HT-29 (cell line): Measurements from ENCODE around the gene RBBP8NL. TPM values are rescaled to one million over a fixed set of nuclear protein-coding genes. Genes with fewer than 3 reads are reported as not detected.
A peak's percentile ranks its signal among the peaks of the same experiment; 100 is the strongest.
"Not testable (repeated sequence)": the region's sequence is repeated elsewhere in the genome, so short reads cannot be mapped to it uniquely, and the experiment has no call there.

Experiments
- DNase-seq: peaks from one replicate; pipeline ENCODE4 v3.0.0-alpha.2; 2015; ENCODE audit warnings: low spot score
- total RNA-seq: library from RNA; depleted of rRNA; stranded (reverse); fragments of >200 nt; shearing (Covaris generic); gene quantifications from 2 replicates; pipeline ENCODE4 v1.2.3, GENCODE V29; 2014

The RBBP8NL gene
- total RNA-seq, 1 experiment from 2014 or later, result 26.7 TPM

DNA sequence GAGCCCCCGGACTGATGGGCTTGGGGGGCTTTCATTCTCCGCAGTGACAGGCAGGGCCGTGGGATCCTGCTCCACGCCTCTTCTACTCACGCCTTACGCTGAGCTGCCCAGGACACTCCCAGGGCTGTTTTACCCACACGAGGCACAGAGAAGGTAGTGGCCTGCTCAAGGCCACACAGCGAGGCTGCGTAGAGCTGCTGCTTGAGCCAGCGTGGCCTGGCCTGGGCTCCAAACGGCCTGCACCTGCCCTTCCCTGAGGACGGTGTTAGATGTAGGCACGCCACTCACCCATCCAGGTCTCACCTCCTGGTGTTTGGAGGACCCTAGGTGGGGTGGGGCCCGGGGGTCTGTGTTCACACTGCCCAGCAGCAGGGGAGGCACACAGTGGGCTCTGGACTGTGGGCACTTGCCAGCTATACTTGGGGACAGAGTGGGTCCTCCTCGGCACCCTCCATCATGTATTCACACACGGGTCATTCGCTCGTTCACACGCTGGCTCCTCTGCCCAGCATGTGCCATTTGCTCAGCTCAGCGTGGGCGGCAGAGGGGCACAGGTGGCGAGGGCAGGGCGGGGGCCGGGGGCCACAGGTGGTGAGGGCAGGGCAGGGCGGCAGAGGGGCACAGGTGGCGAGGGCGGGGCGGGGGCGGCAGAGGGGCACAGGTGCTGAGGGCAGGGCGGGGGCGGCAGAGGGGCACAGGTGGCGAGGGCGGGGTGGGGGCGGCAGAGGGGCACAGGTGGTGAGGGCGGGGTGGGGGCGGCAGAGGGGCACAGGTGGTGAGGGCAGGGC, 18.4 kb upstream of the RBBP8NL start:
- no peak for DNase-seq

DNA sequence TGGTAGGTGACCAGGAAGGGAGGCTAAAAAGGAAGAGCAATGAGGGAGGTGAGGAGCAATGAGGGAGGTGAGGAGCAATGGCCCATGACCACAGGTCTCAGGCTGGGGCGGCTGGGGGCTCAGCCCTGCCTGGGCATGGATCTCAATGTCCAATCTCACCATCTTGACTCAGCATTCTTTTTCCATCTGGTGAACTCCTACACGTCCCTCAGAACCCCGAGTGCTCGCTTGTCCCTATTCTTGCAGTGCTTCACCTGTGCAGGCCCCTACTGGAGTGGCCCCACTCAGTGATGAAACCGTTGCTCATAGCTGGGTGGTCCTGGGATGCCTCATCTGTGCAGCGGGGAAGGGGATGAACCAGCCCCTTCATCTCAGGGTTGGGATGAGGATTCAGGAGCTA, 16.9 kb upstream of the RBBP8NL start:
- no peak for DNase-seq

DNA sequence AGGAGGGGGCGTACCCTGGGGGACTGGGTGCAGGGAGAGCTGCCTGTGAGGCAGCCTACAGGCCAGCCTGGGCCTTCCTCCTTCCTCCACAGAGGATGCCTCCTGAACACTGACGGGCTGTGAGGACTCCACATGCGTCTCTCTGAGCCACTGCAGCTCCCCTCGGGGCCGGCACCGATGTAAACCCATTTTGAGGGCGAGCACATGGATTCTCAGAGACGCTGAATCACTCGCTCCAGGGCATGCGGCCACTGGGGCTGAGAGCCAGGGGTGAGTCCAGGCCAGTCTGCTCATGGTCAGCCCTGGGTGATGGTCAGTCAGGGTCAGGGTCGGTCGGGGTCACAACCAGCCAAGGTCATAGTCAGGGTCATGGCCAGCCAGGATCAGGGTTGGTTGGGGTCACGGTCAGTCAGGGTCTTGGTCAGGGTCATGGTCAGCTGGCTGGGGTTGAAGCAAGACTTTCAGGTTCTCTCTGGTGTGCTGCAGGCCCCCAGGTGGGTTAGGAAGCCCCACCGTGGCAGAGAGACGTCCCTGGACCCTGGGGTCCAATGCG, 14.7 kb upstream of the RBBP8NL start:
- DNase-seq, result no peak

DNA sequence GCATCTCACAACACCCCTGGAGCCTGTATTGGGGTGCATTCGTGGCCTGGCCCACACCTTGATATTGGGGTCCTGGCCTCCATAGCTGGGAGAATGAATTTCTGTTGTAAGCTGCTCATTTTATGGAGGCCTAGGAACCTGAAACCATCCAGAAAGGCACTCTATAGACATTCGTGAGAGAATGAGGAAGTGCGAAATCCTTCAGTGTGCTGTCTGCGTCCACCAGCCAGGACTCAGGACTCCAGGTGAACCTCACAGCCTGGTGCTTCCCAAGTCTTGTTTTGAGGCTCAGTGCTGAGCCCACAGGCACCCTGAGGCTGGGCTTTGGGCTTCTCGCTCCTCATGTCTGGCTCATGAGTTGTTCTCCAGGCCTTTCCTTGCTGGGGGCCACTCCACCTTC, 11.9 kb upstream of the RBBP8NL start:
- DNase-seq, result no peak

DNA sequence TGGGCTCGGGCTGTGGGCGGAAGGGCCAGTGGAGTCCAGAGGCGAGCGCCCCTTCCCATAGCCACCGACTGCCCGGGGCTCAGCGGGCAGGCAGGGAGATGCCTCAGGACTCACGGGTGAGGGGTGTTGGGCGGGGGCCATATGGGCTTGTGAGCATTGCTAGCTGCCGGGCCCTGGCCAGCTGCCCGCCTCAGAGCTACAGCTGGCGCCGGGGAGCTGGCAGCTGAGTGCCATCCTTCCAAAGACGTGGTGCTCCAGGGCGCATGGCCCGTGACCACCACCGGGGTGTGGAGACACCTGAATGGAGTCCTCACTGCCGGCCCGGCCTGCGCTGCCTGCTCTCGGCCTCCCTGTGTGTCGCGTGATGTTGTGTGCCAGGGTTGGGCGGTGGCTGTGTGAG, 10.6 kb upstream of the RBBP8NL start:
- no peak for DNase-seq

DNA sequence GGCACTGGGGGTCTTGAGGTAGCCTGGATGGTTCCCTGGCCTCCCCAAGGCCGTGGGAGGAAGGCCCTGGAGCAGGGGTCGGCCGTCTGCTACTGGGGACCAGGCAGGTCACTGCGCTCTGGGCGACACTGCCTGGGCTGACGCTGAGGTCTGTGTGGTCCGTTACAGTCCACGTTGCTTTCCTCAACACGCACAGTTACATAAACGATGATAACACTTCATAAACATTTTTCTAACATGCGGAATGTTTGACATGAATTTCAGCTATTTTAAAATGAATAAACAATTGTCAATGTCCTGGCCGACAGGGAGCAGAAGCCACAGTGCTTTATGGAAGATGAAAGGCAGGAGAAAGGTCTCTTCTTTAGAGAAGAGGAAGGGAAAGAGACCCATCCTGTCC, 10.2 kb upstream of the RBBP8NL start:
- DNase-seq, result no peak

DNA sequence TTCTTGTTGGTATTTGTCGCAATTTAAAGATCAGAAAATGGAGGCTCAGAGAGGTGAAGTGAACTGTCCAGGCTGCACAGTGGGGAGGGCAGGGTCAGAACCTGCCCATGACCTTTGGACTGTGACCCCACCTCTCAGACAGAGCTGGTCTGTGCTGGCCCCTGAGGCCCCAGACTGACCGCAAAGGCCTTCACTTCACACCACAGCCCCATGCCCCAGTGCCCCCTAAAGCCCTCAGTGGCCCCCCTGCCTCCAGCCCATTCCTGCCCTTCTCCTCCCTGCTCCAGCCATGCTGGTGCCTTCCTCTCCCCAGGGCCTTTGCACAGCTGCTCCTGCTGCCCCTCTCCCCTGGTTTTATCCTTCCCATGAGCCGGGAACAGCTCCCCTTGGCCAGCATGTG, 9.4 kb upstream of the RBBP8NL start:
- DNase-seq, result no peak

DNA sequence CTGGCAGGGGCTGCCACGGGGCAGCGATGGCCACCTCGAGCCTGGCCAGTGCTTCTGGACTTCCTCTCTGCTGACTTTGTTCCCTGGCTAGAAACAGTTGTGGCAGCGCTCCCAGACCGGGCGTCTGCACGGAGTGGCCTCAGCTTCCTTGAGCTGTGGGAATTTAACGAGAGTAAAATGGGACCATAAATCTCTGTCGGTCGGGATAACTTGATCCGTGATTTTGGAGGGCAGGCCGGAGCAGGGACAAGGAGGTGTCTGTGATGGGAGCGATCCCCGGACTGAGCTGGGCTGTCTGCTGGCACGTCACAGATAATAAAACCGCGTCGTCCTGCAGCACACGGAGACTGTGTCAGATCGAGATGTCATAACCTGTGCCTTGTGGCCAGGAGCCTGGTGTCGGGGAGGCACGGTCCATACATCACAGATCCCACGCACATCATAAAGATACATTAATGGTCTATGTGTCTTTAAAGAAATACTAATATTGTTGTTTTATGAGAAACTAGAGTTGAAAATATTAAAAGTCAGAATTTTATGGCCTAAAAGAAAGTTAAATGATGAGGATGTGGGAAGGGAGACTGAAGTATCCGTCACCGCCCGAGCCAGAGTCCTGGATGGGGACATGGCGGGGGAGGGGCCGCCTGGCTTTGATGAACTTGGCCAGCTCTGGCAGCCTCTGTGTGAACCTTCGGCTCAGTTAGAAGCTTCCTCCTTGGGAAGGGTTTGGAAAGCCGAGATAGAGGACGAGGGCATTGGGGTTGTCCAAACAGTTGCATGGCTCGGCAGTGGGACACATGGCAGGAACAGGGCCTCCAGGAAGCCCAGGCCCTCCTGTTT, 6.5 kb upstream of the RBBP8NL start:
- peak; percentile 56 for DNase-seq

DNA sequence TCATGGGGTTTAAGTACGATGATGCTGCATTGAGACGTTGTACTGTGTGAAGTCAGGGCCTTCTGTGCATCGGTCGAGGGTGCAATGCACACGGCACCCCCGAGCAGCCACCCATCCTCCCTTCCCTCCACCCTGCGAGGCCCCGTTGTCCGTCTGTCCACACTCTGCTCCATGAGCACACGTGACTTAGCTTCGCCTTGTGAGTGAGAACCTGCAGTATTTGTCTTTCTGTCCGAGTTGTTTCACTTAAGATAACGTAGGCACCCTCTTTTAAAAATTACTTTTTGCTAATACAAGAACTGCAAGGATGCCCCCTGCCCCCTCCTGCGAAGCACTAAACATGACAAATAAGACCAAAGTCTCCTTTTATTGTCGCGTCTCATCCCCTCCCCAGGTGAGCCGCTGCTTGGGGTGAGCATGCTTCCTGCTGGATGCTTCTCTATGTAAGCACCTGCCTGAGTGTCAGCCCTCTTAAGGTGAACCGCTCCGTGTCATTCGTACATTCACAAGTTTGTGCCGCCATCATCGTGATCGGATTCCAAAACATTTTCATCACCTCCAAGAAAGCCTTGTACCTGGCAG, 3.6 kb upstream of the RBBP8NL start:
- peak; percentile 57 for DNase-seq

DNA sequence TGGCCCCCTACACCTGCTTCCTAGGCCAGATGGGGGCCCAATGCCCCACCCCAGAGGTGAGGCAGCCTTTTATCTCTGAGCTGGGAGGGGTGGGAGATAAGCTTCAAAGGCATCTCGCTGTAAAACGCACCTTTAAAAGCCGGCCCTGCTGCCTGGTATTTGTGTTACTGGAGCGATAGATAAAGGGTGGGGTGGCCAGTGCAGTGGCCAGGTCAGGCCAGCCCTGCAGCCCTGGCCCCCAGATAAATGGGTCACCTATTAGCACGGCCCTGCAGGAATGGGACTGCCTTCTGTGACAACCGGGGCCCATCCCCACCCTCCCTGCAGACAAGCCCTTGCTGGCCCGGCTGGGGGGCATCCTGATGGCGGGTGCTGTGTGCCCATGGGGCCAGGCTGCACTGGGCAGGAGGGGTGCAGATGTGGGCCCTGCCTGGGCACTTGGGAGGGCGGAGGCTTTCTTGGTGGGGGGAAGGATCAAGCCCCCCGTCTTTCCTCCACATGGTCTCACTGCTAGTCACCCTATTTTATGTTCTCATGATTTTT, 3.0 kb upstream of the RBBP8NL start:
- peak; percentile 33 for DNase-seq

DNA sequence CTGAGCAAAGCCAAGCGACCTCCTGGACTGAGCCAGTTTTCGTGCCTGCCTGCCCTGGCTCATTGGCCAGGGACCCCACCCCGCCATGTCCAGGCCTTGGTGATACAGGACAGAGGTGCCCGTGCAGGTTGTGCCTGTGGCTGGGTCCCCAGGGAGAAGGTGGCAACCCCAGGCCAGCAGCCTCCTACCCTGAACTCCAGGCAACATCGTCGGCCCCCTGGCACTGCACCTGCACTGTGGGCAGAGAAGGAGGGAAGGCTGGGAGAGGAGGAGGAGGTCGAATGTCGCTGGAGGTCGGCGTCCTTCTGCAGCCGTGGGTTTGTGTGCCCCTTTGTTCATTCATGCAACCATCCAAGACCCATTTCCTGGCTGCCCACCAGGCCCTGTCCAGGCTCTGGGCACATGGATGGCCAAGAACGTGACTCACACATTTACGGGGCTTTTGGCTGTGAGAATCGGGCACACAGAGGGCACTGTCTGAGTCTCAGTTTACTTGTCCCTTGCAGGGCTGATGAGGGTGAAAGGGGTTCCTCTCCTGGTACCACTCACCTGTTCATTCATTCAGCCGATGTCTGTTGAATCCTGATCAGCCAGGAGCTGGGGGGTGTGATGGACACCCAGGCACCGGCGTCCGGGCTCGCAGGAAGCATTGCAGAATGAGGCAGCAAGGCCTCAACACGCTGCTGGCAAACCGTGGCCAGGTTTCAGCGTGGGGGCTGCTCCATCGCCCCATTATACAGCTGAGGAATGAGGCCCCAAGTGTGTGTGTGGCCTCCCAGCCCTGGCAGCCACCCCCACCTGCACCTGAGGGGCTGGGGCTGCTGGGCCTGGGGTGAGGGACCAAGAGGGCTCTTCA, 2.3 kb upstream of the RBBP8NL start:
- no peak for DNase-seq

DNA sequence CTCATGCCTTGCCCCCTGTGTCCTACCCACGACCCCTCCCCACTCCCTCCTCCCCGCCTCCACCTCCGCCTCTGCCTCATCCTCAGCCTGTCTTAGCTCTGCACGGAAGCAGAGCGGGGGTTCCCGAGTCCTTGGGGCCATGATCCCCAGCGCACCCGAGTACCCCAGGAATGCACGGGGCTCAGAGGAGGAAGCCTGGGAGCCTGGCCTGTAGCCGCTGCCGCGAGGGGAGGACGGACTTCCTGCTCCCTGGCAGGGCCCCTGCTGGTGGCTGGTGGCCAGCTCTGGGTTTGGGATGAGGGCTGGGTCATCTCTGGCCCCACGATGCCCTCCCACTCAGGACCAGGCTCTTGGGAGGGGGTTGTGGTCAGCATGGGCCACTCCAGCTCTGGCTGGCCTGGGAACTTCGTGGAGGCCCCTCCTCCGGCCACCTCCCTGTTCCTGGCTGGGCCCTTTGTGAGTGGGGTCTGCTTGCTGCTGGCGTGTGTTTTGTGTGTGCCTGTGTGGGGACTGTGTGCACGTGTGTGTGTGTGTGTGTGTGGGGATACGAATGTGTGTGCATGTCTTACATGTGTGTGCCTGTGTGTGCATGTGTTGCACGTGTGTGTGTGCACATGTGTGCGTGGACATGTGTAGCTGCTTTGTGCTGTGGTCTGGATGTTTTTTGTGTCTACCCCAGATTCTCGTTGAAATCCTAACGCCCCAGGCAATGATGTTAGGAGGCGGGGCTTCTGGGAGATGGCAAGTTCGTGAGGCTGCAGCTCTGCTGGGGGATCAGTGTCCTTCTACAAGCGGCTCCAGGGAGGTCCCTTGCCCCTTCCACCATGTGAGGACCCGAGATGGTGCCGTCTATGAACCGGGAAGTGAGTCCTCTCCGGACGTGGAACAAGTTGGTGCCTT, 1.3 kb upstream of the RBBP8NL start:
- peak; percentile 42 for DNase-seq

DNA sequence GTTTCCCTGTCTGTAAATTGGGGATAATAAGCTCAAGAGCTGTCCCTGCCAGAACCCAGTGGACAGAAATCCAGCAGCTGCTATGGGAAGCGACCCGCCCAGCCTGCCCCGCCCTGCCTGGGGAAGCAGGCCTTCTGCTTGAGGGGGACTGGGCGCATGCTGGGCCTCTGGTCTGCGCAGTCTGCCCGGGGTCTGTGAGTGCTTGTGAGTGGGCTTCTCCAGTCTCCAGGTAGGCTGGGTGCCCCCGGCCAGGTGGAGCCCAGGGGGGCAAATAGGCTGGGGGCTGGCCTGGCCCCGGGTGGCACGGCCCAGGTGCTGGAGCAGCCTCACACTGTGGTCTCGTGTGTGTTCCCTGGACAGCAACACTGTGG, 648 bp upstream of the RBBP8NL start:
- DNase-seq, result no peak

DNA sequence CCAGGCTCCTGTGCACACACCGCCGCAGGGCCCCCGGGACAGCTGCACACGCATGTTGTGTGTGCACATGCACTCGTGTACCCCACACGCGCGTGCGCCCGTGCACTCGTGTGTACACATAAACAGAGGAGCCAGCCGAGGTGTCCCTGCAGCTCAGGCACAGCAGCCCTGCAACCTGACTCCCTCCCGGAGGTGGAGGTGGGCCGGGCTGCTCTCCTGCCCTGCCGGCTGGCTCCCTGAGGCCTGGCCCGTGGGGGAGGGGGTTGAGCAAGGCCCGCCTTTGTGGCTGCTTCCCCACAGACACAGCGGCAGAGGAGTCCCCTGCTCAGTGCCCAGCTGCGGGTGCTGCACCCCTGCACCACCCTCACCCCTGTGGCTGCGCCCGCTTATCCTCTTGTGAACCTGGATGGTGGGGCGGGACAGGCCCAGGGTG, 624 bp downstream of the RBBP8NL start:
- DNase-seq, result peak; percentile 86

DNA sequence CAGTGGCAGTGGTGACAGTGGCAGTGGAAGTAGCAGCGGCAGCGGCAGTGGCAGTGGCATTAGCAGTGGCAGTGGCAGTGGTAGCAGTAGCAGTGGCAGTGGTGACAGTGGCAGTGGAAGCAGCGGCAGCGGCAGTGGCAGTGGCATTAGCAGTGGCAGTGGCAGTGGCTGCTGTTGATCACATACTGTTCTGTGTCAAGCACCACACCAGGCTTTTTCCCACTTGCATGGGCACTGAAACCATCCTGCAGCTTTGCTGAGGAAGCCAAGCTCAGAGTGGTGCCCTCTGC, 1.3 kb downstream of the RBBP8NL start:
- DNase-seq, result not testable (repeated sequence)

DNA sequence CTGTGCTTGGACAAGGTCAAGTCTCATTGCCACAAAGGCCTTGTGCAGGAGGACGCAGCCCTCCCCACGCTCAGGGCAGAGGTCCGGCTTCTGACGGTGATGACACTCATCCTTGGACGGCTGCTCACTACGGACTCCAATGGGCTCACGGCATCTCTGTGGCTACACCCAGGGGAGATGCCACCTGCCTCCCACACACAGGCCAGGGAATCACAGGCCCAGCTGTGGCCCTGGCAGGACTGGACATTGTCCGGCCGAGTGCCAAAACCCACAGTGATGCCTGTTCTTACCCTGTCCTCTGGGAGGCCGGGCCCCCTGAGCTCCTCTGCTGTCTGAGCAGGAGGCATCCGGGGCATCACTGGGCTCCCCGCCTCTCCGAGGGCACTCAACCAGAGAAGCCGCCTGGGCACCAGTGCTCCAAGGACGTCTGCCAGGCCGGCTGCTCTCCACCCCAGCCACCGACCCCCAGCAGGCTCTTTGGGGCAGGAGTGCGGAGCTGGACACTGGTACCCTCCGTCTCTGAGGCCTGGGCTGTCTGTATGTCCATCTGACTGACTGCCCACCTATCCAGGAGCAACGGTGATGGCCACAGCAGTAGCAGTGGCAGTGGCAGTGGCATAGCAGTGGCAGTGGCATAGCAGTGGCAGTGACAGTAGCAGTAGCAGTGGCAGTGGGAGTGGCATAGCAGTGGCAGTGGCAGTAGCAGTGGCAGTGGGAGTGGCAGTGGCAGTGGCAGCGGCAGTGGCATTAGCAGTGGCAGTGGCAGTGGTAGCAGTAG, 1.9 kb downstream of the RBBP8NL start:
- no peak for DNase-seq

DNA sequence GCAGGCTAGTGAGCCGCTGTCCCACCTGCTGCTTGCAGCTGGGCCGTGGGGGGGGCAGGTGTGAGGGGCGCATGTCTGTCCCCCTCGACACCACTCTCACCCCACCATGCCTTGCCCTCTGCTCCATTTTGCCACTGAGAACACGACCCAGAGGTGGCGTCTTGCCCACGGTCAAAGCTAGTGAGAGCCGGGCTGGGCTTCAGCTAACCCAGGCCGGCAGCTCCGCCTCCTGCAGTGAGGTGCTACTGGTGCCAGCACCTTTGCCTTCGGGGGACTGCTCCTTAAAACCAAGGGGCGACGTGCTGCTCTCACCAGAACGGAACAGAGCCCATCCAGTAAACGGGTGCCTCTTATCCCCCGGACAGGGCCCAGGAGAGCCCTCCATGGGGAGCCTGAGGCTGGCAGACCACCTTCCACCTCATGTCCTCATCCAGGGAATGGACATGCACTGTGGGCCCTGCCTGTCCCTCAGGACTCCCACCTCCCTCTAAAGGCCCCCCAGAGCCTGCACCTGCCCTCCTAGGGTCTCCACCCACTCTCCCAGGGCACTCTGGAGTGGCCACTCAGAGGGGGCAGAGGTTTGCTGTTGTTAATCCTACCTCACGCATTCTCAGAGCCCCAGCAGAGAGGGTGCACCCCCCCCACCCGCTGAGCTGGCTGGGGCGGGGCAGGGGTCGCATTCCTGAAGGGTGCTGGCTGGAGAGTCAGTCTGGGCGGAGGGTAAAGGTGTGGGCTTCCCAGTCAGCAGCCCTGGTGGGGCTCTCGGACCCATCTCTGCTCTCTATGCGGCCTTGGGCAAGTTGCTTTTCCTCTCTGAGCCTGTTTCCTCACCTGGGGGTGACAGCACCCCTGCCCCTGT, 2.9 kb downstream of the RBBP8NL start:
- DNase-seq, result no peak

DNA sequence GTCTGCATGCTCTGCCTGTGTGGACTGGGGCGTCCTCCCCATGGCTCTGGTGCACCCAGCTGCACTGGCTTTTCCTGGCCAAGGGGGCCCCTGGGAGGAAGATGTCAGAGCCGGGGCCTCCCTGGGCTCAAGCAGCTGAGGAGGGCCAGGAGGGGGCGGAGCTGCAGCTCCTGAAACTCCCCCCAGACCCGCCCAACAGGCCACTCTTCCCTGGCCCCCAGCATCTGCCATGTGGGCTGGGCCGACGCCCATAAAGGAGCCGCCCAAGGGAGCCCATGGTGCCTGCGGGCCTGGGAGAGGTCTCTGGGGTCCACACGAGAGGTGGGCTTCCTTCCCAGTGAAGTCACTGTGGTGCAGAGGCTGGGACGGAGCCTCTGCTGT, 4.0 kb downstream of the RBBP8NL start:
- no peak for DNase-seq
